ENCODE results near the gene RPS2.

Gene RPS2

GRCh38 chr16:1918351-1919326 is 46.0 kb downstream of the RPS2 start, which contains the start of gene HS3ST6:
HS3ST6 (minus strand) TSS chr16:1918415; CDS start chr16:1918323, 92 bp downstream.
- no peak for DNase-seq (ENCODE audit: low spot score)

- no peak for DNase-seq (ENCODE audit: low spot score)
These were observed 46.8 kb downstream of the RPS2 start for GRCh38 chr16:1917665-1918350.

GRCh38 chr16:1917056-1917664 is 47.5 kb downstream of the RPS2 start:
- no peak for DNase-seq (ENCODE audit: low spot score)

GRCh38 chr16:1916640-1916990 is 48.0 kb downstream of the RPS2 start:
- no peak for DNase-seq (ENCODE audit: low spot score)

- no peak for DNase-seq (ENCODE audit: low spot score)
These were observed 48.6 kb downstream of the RPS2 start for GRCh38 chr16:1915732-1916639.

GRCh38 chr16:1914988-1915387 is 49.6 kb downstream of the RPS2 start:
- no peak for DNase-seq (ENCODE audit: low spot score)

- no peak for DNase-seq (ENCODE audit: low spot score)
These were observed 50.5 kb downstream of the RPS2 start for GRCh38 chr16:1914084-1914608.

GRCh38 chr16:1913327-1914083 is 51.1 kb downstream of the RPS2 start:
- DNase-seq (ENCODE audit: low spot score) = no peak

GRCh38 chr16:1912215-1912543 is 52.4 kb downstream of the RPS2 start:
- DNase-seq (ENCODE audit: low spot score) = no peak

Measured in COLO829 (cell line).